ENCODE measurements around the gene PRIM2.
"Not testable (repeated sequence)": the region's sequence is repeated elsewhere in the genome, so short reads cannot be mapped to it uniquely, and the experiment has no call there.

Gene PRIM2

DNA sequence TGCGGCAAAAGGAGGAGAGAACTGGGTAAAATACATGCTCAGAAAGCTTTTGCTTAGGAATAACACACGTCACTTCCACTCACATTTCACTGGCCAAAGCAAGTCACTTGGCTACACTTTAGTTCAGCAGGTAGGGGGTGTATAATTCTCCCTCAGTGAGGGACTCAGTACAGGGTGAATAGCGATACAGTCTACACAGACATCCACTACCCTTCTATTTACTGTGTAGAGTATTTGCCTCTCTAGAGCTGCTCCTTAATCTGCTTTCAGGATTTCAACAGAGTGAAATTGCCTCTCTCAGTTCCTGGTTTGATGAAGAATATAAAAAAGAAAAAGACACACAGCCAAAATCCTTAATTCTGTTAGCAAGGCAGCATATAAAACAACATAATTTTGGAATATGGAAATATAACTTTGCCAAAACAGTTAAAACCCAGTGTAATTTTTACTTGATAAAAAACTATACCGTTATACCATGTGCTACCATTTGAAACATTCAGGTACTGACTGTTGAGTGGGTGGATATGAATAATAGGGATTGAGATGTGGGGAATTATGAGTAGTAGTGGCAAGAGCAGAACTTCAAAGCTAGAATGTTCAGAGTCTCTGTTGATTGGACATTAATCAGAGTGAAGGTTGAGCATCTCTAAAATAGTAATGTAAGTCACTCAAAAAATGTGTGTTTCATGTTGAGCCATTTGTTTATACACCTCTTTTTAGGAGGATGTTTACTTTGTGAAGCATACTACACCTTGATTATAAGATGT is 51.7 kb downstream of the PRIM2 start:
- not testable (repeated sequence) for DNase-seq

DNA sequence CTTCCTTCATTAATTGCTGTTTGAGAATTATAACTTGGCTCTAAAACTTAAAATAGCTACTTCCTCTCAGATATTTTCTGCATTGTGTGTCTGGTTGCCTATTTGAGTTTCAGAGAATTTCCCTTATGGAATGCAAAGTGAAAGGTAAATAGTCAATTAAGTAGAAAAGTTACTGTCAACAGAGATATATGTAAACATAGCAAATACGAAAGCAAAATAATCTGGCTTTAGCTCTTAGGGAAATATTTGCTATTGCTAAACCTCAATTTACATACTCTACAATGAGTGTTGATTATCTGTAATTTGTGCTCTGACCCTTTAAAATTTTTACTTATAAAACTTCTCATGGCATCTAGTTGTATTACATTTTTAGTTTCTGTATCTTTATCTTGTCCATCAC is 54.3 kb downstream of the PRIM2 start:
- DNase-seq: not testable (repeated sequence)

DNA sequence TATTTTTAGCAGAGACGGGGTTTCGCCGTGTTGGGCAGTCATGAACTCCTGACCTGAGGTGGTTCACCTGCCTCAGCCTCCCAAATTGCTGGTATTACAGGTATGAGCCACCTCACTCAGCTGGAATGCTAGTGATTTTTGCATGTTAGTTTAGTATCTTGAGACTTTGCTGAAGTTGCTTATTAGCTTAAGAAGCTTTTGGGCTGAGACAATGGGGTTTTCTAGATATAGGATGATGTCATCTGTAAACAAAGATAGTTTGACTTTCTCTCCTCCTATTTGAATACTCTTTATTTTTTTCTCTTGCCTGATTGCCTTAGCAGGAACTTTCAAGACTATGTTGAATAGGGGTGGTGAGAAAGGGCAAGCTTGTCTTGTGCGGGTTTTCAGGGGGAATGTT is 57.3 kb downstream of the PRIM2 start:
- not testable (repeated sequence) for DNase-seq

DNA sequence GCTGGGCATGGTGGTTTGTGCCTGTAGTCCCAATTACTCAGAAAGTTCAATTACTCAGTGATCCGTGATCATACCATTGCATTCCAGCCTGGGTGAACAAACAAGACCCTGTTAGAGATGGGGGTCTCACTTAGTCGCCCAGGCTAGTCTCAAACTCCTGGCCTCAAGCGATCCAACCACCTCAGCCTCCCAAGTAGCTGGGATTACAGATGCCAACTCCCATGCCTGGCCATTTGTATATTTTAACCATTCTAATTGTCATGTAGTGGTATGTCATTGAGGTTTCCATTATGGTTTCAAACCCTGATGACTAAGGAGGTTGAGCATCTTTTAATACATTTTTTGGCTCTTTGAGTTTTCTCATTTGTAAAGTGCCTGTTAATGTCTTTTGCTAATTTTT is 58.7 kb downstream of the PRIM2 start:
- not testable (repeated sequence) for DNase-seq

DNA sequence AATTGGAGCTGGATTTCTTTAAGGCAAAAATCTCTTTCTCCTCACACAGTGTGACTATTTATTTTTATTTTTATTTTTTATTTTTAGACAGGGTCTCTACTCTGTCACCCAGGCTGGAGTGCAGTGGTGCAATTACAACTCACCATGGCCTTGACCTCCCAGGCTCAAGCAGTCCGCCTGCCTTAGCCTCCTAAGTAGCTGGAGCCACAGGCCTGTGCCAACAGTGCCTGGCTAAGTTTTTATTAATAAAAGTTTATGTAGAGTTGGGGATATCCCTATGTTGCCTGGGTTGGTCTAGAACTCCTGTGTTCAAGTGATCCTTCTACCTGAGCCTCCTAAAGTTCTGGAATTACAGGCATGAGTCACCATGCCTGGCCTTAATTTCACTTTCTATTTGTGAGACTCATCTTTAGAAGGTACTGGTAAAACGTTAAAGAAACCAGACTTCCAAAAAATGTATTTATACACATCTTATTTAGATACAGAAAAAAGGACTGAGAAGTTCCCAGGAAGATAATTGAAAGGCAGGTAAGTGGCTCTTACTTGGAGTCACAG is 71.7 kb downstream of the PRIM2 start:
- not testable (repeated sequence) for DNase-seq

DNA sequence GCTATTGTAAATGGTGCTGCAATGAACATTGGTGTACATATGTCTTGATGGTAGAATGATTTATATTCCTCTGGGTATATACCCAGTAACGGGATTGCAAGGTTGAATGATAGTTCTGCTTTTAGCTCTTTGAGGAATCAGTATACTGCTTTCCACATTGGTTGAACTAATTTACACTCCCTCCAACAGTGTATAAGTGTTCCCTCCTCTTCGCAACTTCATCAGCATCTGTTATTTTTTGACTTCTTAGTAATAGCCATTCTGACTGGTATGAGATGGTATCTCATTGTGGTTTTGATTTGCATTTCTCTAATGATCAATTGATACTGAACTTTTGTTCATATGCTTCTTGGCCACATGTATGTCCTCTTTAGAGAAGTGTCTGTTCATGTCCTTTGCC is 73.4 kb downstream of the PRIM2 start:
- not testable (repeated sequence) for DNase-seq

DNA sequence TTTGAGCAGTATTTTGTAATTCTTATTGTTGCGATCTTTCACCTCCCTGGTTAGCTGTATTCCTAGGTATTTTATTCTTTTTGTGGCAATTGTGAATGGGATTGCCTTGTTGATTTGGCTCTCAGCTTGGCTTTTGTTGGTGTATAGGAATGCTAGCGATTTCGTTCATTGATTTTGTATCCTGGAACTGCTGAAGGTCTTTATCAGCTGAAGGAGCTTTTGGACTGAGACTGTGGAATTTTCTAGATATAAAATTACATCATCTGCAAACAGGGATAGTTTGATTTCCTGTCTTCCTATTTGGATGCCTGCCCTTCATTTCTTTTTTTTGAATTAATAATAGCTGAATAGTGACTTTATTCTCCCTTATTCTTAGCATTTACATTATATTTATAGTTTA is 74.6 kb downstream of the PRIM2 start:
- DNase-seq: not testable (repeated sequence)

DNA sequence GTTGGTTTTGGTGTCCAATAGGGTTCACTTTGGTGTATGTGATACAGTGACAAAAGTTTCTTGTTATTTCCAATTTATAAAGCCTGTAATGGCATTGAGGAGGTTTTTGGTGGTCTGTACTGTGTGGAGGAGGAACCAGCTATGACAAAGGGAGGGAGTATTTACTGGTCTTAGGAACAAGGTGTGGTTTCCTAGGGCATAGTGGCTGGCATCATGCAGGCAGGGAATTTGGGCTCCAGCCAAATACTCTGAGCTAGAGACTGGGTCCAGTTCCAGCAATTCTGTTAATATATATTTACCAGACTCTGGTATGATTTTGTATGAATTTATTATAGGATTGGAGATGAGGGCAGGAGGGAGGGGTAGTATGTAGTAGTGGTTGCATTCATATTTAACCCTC is 101.9 kb downstream of the PRIM2 start:
- not testable (repeated sequence) for DNase-seq

DNA sequence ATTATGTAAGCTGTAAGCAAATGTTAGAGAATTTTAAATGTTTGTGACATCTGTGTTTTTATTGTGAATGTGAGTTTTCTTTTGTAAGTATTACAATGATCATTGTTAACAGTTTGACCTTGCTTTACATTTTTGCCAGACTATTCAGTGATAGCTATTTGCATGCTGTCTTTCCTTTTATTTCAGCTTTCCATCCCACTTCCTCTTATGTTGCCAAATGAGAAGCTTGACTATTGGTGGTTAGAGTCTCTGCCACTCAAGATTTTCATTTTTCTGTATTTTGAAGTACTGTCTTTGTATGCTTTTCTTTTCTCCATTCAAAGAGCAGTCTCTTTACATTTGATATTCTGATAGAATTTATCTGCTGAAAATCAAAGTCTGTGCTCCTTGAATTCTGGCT is 104.1 kb downstream of the PRIM2 start:
- no peak for DNase-seq

DNA sequence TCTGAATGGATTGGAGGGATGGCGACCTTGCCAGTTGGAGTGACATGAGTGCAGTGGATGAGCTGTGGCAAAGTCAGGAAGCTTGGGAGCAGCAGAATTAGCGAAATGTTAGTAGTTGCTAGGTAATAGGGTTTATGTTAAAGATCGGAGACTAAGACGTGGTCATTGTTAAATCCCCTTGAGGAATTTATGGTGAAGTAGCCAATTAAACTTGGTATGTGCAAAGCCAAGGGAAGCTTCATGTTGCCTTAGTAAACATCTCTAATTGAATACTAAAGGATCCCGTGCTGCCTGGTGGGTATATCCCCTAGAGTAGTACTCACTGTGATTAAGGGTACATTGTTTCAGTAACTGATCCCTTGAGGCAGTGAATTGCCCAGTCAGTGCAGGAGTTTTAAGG is 106.0 kb downstream of the PRIM2 start:
- DNase-seq: no peak

DNA sequence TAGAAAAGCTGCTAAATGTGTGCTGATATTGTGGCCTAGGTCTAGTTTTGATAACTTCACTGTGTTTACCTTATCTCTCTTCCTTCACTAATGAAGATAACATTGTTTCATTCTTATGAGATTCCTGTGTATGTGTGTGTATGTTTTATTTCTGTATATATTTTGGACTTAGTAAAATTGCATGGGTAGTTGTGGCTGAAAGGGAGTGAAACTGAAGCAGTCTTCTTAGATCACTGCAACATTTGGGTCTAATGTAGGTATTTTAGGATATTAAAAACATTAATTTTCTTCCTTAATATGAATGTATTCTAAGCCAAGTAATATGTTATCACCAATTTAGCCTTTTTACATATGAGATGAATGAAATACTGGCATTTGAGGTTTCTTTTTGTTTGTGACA is 114.3 kb downstream of the PRIM2 start:
- DNase-seq: not testable (repeated sequence)

DNA sequence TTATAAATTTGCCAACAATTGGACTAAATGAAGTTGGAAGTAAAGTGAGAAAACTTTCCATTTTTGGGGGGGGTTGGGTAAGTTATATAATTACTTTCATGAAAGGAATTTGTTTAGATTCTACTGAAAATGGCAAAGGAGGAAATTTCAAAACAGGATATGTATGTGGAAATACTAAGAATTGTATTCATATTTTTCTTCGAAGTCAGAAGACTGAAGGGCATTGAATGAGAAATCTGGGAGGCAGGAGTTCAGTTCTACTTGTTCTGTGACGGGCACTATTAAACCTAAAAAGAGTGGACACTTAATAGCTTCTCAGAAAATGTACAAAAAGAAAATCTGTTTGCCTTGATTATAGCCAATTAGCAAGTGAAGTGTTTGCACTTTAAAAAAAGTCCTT is 114.7 kb downstream of the PRIM2 start:
- no peak for DNase-seq

DNA sequence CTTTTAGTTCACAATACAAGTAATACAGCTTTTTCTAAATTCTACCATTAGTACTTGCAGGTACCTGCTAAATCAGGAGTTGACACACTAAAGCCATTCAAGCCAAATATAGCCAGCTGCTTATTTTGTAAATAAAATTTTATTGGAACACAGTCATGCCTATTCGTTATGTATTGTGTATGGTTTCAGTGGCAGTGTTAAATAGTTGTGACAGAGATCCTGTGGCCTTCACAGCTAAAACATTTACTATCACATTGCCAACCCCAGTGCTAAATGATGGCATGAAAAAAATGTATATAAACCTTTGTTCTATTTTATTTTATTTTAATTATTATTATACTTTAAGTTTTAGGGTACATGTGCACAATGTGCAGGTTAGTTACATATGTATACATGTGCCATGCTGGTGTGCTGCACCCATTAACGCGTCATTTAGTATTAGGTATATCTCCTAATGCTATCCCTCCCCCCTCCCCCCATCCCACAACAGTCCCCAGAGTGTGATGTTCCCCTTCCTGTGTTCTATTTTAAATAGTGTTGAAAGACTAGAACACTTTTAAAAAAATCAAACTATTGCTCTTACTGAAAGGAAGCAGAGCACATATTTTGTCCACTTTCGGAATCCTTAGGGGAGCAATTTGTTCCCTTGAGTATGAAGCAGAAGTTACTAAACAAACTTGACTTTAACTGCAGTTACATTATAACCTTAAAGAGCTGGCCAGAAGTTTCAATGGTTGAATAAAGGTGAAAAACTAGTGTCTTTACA is 115.7 kb downstream of the PRIM2 start:
- DNase-seq: no peak

DNA sequence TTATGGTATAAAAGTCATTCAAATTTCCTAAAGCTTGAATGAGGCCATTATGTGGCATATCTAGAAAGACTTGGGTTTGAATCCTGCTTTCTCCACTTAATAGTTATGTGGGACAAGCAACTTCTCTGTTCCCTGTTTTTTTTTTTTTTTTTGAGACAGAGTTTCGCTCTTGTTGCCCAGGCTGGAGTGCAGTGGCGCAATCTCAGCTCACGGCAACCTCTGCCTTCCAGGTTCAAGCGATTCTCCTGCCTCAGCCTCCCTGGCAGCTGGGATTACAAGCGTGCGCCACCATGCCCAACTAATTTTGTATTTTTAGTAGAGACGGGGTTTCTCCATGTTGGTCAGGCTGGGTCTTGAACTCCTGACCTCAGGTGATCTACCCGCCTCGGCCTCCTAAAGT is 116.4 kb downstream of the PRIM2 start:
- not testable (repeated sequence) for DNase-seq

DNA sequence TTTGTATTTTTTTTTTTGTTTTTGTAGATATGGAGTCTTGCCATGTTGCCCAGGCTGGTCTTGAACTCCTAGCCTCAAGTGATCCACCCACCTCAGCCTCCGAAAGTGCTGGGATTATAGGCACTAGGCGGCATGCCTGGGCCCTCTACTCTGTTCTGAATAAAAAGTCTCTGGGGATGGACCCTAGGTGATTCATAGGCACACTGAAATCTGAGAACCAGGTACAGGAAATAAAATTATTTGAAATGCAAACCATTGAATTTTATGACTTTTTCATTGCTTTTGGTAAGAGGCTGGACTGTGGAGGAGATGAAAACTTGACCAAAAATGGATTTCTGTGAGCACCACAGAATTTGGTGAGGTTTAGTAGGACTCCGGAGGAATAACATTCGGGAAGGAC is 117.5 kb downstream of the PRIM2 start:
- DNase-seq: no peak

DNA sequence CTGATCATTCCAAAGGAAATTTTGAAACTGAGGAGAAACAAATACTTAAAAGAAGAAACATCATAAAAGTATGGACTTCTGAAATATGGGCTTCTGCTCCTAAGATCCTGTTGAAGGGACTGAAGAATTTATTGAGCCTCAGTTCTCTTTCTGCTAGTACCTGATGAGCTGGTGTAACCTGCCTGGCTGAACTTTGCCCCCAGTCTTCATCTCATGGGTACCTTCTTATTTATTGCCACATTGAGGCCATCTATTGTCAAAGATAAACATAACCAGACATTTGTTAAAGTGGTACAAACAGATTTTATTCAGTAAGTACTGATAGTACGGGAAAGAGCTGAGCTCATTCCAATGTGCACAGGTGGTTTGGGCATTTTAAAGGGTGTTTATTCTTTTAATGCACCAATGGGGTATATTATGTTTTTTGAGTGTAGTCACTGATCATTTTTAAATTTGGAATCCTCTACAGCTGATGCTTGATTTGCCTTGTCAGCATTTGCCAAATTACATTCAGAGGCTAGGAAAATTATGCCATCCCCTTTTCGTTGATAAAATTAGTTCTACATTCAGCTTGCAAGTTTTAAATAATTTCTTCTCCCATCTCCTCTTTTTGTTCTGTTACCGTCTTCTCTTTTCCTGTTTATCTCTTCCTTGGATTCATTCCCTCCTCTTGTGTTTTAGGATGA is 118.2 kb downstream of the PRIM2 start:
- DNase-seq: no peak

DNA sequence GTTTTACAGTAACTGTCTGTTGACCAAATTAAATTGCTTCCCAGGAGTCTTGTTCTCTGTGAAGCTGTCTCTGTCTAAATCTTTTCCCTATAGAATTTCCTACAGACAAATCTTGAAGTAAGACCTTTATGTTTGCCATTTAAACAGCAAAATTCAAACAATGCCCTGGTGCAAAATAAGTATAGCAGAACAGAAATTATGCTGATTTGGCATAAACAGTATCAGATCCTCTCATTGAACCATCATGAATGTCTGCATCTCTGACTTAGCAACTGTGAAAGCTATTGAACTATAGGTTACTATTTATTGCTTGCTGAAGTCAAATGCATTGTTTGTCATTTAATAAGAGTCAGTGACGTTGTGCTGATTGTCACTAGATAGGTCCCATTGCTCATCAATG is 123.3 kb downstream of the PRIM2 start:
- DNase-seq: not testable (repeated sequence)

DNA sequence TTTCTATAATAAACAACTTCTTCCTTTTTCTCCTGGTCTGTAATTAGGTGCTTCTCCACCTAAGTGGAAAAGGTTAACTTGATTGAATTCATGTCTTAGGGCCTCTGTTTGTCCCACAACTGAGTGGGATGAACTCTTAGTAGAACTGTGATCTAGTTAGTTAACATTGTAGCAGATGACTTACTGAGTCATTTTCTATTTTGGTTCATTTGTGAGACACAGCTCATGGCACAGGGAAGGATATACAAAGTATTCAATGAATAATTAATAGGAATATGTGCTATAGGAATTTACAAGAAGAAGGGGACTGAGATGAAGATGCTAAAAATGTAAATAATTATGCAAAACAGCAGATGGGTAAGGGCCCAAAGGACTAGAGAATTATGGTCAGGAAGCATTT is 124.7 kb downstream of the PRIM2 start:
- not testable (repeated sequence) for DNase-seq

DNA sequence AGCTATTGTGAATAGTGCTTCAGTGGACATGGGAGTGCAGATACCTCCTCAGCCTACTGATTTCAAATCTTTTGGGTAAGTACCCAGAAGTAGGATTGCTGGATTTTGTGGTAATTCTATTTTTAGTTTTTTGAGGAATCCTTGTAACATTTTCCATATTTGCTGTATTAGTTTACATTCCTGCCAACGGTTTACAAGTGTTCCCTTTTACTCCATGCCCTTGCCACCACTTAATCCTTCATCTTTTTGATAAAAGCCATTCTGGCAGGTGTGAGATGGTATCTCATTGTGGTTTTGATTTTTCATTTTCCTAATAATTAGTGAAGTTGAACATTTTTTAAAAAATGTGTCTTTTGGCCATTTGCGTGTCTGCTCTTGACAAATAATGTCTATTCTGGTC is 125.8 kb downstream of the PRIM2 start:
- DNase-seq: not testable (repeated sequence)

DNA sequence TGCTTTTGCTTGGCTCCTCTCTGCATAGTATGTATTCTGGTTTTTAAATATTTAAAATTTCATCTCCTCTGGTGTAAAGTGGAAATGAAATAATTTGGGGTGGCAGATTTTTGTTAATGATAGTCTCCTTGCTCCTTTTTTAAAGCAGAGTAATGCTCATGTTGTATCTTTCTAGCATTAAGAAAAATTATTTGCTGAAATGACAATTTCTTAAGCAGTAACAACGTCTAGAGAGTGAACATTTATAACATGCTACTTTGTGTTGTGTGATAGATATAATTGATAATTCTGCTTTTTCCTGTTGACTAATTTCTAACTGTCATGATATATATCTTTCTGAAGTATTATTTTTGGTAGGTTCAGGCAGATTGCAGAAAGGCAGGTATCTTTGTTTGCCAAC is 127.4 kb downstream of the PRIM2 start:
- not testable (repeated sequence) for DNase-seq

DNA sequence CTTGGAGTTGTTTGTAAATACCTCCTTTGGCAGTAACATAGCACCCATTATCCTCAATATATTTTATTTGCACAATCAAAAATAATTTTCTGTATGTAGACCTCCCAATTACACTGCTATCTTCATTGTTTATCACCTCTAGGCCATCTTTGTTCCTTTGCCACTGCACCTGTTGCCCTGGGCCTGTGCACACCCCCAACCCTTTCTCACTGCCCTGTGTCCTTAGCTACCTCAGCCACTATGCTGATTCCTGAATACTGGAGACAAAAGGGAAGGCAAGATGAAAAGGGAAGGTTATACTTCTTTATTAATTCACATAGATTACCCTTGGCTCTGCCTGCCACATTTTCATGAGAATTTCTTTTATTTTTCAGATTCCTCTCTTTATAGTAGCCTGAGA is 127.9 kb downstream of the PRIM2 start:
- not testable (repeated sequence) for DNase-seq

DNA sequence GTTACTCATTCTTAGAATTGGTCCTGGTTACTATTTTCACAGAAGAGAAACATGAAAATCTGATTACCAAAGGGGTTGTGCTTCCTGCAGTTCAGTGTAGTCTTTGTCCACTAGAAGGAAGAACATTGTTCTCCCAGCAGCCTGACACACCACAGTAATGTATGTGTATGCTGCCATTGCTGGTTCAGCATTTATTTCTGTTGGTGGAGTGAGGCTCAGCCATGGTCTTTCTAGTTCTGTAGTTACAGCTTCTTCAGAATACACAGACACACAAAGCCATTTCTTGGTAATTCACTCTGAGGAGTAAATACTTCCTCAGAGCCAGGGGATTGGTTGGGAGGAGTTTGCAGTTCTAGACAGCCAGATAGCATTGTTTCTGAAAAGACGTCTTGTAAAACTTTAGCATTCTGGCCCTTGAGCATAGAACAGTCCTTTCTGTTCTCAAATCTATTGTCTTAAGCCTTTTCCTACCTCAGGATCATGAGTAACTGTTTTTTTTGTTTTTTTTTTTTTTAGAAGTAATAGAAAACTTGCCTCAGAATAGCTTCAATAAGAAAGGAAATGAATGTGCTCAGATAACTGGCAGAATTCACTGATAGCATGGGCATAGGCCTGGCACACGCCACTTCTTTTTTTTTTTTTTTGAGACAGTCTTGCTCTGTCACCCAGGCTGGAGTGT is 128.5 kb downstream of the PRIM2 start:
- DNase-seq: not testable (repeated sequence)

All from DMS79 treated with DMSO at 0.1 percent for 48 hours (cell line).